Measurements from ENCODE around the gene ODAM.

GRCh38 chr4:70183168-70183939 is 12.2 kb upstream of the ODAM start:
- TF ChIP-seq EZH2 (IDR thresholded peaks at IDR 0.05; ENCODE audit: insufficient read depth, poor library complexity, severe bottlenecking) (no peak), EZH2phosphoT487 (IDR thresholded peaks at IDR 0.05; ENCODE audit: insufficient read depth, low read depth) (no peak)

Data from GM23248 (cell line).